Measurements from ENCODE around the gene MMP17. TPM values are rescaled to one million over a fixed set of nuclear protein-coding genes. Genes with fewer than 3 reads are reported as not detected.
"Not testable (repeated sequence)": the region's sequence is repeated elsewhere in the genome, so short reads cannot be mapped to it uniquely, and the experiment has no call there.

Gene MMP17
- total RNA-seq, 1 donor from 2014 or later: 14.0 TPM

DNA sequence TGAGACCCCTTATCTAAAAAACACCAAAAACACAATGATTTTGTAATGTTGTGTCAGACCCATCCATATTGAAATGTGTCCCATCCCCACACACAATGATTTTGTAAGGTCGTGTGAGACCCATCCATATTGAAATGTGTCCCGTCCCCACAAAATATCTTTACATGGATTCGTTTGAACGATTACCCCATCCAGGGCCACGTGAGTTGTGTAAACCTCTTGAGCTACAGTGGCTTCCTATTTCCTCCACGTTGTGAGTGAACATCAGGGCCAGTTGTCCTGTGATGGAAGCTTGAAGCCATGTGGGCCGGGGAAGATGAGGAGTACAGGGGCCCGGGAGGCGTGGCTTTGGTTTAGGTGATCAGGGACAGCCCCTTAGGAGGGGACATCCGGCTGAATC, 39.3 kb downstream of the MMP17 start:
- DNase-seq: no peak

DNA sequence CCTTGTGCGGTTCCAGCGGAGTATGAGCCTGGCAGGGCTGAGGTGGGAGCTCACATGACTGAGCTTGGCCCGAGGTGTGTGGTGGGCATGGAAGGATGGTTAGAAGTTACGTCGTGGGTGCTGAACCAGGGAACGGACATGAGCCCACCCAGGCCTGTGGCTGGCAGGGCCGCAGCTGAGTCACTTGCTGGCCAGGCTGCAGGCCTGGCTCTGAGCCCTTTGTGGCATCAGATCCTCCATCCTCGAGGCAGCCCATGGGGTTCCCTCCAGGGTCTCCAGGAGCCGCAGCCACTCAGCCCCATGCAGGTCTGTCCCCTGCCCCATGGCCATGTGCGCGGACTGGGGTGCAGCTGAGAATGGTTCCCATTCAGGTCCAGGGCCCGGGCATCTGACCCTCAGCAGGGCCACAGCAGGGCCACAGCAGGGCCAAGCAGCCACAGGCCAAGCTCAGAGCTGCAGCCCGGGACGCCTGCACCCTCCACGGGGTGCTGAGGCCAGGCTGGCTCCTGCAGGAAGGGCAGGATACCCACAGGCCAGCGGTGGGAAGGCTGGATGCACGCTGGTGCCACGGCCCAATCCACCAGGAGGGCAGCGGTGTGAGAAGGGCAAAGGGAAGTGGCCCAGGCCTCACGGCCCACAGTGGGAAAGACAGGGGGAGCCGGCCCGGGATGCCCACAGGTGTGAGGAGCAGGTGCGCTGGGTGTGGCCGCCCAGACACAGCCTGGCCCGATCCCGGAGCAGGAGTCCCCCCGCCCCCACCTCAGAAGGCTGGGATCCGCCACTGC, 39.9 kb downstream of the MMP17 start:
- DNase-seq: no peak

DNA sequence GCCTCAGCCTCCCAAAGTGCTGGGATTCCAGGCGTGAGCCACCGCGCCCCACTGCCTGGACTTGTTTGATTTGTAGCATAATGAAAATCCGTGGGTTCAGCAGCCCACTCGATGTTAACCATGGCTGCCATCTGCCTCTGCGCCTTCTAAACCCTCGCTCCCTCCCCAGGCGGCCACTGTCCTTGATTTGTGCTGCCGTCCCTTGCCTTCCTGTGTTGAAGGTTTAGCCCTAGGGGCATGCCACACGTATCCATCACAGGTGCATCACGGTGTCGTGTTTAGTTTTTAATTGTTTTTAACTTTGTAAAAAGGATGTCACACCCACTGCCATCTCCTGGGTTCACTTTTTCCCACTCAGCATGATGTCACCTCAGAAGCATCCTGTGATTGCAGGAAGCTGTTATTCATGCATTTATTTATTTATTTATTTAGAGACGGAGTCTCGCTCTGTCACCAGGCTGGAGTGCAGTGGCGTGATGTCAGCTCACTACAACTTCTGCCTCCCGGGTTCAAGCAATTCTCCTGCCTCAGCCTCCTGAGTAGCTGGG, 41.8 kb downstream of the MMP17 start:
- peak; percentile 71 for DNase-seq

DNA sequence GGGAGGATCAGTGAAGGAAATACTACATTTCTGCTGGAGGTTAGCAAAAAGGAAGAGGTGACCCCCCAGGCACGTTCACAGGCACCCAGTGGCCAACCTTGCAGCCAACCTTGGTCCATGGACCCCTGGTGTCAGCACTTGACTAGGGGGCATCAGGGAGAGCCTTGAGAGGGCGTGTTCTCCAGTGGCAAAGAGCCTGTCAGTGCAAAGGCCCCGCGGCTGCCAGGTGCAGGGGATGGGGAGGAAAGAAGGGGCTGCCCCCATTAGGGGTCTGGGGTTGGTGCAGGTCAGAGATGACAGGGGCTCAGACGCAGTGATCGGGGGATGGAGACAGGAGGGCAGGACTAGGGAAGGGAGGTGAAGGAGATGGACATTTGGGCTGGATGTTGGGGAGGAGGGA, 43.5 kb downstream of the MMP17 start:
- DNase-seq: no peak

DNA sequence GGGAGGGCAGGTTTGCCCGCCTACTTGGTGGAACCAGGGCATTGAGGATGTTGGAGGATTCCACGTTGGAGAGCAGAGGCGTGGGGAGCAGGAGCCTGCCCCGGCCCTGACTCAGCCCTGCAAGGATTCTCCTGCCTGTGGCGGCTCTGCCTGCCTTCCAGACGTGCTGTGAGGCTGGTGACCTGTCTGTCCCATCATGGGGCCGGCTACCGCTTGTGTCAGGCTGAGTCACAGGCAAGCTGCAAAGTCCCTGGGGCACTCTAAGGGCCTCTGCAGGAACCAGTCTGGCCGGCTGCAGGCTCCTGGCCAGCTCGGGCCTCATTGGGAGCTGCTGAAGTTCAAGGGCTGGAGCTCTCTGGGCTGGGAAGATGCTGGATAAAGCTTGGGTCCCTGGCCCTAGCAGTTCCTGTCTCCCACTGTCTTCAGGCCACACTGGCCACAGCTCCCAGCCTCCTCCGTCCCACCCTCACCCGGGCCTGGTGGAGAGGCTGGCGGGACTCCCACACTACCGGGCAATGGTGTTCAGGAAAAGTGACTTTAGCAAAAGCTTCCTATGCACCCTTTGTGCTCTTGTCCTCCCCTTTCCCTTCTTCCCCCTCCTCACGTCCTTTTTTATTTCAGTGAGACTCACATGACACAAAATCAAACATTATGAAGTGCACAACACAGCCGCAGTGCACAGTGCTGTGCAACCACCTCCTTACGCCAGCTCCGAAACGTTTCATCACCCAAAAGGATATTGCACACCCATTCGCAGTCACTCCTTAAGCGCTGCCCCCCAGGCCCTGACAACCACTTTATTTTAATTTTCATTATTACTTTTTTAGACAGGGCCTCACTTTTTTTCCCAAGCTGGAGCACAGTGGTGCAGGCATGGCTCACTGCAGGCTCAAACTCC, 44.2 kb downstream of the MMP17 start:
- peak; percentile 37 for DNase-seq

DNA sequence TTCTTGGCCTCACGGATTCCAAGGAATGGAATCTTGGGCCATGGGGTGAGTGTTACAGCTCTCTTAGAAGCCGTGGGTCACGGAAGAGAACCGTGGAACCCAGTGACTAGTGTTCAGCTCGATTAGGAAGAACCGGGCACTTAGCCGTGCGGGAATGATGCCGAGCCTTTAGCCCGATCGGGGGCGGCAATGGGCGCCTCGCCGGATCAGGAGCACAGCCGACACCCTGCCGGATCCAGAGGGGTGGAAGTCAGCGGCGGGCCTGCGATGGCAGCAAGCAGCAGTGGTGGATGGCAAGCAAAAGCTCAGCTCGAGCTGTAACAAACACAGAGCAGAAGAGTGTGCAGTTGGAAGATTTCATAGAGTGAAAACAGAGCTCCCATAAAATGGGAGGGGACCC, 45.1 kb downstream of the MMP17 start:
- DNase-seq: no peak

DNA sequence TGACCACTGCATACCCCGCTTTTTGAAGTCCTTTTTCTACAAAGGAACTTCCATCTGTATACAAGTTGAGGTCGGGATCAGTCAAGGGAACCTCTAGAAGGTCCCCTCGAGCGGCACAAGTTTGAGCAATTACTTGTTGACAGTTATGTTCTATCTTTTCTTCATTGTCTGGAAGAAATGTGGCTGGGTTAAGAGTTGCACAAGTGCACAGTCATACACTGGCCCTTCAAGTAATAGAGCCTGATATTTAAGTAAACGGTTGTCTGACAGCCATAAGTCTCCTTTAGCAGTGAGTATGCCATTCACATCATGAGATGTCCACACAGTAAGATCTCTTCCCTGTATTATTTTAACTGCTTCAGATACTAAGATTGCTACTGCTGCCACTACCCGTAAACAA, 46.8 kb downstream of the MMP17 start:
- DNase-seq: not testable (repeated sequence)

DNA sequence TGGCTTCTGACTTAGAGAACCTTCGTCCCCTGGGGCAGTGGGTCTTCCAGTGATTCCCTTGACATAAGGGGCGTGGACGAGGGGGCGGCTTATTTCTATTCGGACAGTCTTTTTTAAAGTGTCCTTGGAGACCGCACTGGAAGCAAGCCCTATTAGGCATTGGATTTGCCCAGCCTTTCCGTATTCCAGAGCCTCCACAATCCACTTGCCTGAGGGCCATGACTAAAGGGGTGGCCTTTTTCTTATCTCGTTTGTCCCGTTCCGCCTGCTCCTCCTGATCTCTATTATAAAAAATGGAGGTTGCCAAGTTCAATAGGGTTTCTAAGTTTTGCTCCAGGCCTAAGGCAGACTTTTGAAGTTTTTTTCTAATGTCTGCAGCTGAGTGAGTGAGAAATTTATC, 49.0 kb downstream of the MMP17 start:
- DNase-seq: not testable (repeated sequence)

DNA sequence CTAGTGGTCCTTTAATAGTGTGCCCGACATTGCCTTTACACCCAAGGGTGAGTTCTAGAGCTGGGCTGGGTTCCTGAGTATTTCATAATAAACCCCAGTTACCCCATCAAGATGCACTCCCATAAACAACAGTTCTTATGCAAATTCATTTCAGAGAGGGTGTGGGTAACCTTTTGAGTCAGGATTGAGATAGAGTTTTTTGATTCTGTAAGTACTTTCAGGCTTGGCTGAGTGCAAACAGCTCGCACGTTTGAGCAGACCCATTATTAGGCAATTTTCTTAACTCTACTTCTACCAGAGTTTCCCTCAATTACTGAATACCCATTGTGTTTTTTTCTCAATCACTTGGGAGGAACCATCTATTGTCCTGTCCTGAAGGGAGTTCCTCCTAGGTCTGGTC, 50.2 kb downstream of the MMP17 start:
- DNase-seq: not testable (repeated sequence)

DNA sequence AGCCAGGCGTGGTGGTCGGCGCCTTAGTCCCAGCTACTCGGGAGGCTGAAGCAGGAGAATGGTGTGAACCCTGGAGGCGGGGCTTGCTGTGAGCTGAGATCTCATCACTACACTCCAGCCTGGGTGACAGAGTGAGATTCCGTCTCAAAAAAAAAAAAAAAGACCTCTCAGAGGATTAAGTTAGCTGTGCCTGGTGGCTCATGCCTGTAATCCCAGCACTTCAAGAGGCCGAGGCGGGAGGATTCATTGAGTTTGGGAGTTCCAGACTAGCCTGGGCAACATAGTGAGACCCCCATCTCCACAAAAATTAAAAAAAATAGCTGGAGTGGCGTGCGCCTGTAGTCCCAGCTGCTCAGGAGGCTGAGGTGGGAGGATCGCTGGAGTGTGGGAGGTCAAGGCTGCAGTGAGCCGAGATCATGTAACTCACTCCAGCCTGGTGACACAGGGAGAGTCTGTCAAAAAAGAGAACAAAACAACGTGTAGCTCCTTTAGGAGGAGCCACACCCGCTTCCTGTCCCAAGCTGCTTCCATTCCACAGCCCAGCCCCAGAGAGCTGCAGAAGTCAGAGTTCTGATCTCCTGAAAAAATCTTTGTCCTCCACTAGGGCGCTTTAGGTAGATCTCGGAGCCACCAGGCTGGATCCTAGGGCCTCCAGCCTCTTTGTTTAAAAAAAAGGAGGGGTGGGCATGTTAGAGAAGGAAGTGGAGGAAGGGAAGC, 54.8 kb downstream of the MMP17 start:
- no peak for DNase-seq

DNA sequence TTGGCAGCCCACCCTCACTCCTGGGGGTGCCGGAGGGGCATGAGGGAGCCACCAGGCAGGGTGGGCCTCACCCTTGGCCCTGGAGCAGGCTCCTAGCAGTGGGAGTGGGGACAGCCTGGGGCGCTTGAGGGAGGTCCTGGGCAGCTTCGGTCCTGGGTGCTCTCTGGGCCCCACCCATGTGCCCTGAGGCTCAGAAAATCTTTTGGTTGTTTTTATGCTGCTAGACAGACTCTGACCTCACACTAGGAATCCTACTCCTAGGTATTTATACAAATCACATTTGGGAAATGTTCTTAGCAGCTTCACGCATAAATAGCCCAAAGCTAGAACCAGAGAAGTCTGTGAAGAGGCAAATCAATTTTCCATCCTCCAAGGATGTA, 55.3 kb downstream of the MMP17 start:
- no peak for DNase-seq

DNA sequence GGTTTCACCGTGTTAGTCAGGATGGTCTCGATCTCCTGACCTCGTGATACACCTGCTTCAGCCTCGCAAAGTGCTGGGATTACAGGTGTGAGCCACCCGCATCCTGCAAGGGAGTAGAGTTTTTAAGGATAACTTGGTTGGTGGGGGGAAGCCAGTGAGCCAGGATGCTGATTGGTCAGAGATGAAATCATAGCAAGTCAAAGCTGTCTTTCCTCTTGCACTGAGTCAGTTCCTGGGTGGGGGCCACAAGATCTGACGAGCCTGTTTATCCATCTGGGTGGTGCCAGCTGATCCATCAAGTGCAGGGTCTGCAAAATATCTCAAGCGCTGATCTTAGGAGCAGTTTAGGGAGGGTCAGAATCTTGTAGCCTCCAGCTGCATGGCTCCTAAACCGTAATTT, 56.9 kb downstream of the MMP17 start:
- DNase-seq: not testable (repeated sequence)

DNA sequence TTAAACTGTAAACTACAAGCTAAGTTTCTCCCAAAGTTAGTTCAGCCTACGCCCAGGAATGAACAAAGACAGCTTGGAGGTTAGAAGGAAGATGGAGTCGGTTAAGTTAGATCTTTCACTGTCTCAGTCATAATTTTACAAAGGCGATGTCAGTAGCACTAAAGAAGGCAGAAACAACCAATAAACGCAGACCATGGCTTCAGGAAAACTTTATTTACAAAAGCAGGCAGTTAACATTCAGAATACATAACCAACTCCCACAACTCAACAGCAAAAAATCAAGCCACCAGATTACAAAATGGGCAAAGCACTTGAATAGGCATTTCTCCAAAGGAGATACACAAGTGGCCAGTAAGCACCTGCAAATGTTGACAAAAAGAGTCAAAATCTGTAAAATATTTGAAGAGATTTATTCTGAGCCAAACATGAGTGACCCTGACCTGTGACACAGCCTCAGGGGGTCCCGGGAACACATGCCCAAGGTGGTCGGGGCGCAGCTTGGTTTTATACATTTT, 57.4 kb downstream of the MMP17 start:
- DNase-seq: no peak

DNA sequence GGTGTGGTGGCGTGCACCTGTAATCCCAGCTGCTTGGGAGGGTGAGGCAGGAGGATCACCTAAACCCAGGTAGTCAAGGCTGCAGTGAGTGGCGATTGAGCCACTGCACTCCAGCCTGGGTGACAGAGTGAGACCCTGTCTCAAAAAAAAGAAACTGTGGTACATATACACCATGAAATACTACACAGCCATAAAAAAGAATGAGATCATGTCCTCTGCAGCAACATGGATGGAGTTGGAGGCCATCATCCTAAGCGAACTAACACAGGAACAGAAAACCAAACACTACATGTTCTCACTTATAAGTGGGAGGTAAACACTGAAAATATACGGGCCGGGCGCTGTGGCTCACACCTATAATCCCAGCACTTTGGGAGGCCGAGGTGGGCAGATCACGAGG, 63.5 kb downstream of the MMP17 start:
- DNase-seq: not testable (repeated sequence)

DNA sequence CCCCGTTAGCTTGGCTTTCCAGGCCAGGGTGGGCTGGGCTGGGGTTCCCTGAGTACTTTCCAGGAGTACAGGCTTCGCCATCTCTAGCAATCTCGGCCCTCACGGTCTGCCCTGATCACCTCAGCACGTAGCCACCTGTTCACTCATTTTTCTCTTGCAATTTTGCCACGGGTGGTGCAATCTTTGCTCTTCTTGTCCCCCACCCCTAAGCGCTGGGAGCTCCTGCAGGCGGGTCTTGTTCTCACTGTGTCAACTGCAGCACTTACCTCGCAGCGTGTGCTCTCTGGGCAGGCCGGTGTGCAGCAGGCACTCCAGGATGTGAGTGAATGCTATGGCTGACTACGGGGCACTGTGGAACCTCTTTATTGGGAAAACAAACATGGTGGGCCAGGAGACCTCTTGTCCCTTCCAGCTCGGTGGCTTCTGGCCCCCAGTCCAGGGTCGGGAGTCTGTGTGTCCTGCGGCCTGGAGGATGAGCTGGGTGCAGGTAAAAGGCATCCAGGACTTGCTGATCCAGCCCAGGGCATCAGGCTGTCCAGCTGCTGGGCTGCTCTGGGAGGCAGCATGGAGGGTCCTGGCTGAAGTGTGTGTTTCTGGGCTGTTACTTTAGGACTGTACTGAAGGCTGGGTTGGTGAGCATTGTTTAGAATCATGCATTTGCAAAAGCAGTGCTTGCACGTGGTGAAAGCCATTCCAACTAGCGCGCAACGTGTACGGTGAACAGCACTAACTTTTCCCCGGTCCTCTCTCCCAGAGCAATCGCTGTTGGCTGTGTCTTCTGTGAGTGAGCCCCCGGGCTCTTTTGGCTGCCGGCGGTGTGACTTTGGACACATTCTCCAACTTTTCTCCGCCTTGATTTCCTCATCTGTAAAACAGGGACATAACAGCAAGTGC, 64.8 kb downstream of the MMP17 start:
- no peak for DNase-seq

DNA sequence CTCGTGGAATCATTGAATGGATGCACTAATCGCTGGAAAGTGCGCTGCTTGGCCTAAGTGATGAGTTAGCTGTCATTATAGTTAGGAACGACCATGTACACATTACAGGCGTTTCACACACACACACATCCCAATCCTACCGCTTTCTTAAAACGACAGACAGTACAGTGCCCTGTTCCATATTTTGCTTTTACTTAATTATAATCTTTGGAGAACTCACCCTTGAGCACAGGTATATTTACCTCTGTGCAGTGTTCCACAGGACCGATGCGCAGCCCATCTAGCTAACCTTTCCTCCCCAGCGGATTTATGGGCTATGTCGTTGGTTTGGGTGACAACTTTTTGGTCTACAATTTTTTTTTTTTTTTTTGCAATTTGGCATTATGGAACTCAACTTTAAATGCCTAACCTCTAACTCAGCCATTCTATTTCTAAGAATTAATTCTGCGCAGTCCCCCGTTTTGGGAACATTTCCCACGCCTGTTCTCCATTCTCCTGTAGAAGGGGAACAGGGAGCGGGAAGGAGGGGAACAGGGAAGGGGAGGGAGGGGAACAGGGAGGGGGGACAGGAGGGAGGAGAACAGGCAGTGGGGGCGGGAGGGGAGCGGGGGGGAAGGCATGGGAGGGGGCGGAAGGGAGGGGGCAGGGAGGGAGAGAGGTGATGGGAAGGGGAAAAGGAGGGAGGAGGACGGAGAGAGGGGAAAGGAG, 65.6 kb downstream of the MMP17 start:
- DNase-seq: no peak

DNA sequence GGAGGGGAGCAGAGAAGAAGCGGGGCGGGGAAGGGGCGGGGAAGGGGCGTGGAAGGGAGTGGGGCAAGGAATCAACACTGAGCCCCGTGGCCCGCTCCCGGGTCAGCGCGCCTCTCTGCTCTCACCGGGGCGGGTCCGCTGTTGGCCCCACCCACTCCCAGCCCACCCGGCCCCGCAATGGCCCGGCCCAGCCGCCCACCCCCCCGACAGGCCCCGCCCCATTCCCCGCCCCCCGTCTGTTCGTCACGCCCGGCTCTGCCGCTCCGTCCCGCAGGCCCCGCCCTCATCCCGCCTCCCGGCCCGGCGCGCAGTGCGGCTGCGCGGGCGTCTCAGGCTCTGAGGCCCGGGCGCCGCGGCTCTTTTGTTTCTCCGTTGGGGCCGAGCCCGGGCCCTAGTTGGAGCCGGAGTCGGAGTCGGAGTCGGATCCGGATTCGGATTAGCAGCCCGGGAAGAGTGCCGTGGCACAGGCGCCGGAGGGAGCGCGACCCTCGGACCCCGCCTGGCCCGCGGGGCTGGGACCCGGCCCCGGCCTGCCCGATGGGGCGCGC, 66.2 kb downstream of the MMP17 start, which contains the start of gene ULK1:
TSS of gene ULK1 (plus strand) at position 310 of the 548 bp plus-strand sequence. CDS start 380 bp downstream, outside the sequence.
- DNase-seq: peak; percentile 92

DNA sequence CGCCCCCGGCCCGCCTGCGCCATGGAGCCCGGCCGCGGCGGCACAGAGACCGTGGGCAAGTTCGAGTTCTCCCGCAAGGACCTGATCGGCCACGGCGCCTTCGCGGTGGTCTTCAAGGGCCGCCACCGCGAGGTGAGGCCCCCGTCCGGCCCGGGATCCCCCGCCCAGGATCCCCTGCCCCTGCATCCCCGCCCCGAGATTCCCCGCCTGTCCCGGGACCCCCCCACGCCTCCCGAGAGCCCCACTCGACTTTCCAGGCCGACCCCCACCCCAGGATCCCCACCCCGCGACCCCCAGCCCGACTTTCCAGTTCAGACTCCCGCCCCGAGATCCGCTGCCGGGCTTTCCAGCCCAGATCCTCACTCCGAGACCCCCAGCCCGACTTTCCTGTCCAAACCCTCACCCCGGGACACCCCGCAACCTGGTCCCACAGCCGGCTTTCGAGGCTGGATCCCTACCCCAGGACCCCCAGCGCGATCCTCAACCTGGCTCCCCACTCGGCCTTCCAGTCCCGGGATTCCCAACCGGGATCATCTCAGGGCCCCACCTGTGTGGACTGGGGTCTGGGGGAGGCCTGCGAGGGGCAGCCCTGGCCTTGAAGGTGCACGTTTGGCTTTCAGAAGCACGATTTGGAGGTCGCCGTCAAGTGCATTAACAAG, 66.9 kb downstream of the MMP17 start:
- peak; percentile 24 for DNase-seq

DNA sequence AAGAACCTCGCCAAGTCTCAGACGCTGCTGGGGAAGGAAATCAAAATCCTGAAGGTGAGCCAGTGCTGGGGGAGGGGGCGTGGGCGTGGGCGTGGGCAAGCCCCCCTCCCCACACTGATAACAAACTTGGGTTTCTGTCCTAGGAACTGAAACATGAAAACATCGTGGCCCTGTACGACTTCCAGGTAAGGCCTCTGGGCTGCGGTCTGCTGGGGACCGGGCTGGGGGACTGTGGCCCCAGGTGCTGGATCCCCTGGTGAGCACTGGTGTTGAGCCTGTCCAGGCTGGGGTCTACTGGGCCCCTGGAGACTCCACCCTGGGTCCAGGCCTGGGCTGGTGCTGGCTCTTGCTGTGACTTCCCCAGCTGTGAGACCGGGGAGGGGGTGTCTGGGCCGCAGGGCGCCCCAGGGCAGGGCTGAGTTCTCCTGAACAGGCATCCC, 67.5 kb downstream of the MMP17 start:
- DNase-seq: no peak
